ENCODE results near the gene SNPH. TPM values are rescaled to one million over a fixed set of nuclear protein-coding genes. Genes with fewer than 3 reads are reported as not detected.

Gene SNPH
- total RNA-seq, 2 experiments from 2014 or later = 1.9 to 2.1 TPM

DNA sequence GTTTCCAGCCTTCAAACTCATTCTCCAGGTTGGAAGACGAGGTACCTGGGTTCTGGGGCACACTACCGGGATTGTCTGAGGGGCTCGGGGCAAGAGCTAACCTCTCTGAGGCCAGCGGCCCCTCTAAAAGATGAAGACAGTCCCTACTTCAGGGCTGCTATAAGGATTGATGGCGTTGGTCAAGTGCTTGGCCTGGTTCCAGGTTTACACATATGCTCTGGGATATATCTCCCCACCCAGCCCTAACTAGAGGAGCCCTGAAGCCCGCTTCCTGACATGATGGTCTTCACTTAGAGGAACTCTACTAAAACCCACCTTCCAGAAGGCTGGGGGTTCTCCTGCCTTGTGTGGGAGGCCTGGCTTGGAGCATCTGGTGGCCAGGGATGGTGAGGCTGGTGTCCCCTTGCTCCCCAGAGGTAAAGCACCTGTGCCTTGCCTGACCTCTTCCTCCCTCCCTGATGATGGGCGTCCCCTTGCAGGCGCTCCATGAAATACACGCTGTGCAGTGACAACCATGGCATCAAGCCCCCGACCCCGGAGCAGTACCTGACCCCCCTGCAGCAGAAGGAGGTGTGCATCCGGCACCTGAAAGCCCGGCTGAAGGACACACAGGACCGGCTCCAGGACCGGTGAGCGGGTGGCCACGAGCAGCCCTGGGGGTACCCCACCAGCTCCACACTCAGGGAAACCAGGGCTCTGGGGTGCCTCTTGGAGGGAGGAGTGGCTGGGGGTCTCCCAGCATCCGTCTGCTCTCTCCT, 34.2 kb downstream of the SNPH start:
- POLR2A ChIA-PET = interaction anchor here (0.7 kb wide), 1 partner anchor 25 kb away, joined by 3 read pairs; no protein-coding TSS in a partner anchor

DNA sequence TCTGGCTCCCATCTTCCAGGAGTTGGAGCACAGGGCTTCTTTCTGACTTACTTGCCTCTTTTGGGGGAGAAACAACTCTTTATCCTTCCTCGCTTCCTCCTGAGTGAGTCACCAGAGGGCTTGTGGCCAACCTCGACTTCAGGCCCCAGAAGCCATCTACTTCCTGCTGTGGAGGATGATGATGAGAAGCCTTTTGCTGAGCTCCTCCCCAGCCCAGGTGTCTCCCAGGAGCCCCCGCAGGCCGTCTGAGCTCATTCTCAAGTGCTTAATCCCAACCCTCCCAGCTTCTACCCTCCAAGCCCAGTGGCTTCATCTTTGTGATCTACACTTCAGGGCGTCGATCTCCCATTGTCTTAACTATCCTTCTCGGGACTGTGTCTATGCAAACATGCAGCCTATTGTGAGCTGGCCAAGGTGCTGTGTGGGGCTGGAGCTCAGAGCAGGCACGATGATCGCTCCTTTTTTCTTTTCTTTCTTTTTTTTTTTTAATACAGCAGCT, 35.0 kb downstream of the SNPH start:
- ChIA-PET POLR2A (interaction anchor here (0.6 to 0.7 kb wide), 2 partner anchors 24 to 341 kb away, joined by 3 read pairs; no protein-coding TSS in a partner anchor), CTCF (interaction anchor here (0.9 to 1.2 kb wide), 4 partner anchors 10 to 14 kb away, joined by 3 to 7 read pairs (median 4); no protein-coding TSS in a partner anchor)

More for the DNA sequence above, 34.2 kb downstream of the SNPH start:
- CTCF ChIA-PET = interaction anchor here (0.9 to 1.2 kb wide), 4 partner anchors 10 to 15 kb away, joined by 3 to 7 read pairs (median 4); no protein-coding TSS in a partner anchor

DNA sequence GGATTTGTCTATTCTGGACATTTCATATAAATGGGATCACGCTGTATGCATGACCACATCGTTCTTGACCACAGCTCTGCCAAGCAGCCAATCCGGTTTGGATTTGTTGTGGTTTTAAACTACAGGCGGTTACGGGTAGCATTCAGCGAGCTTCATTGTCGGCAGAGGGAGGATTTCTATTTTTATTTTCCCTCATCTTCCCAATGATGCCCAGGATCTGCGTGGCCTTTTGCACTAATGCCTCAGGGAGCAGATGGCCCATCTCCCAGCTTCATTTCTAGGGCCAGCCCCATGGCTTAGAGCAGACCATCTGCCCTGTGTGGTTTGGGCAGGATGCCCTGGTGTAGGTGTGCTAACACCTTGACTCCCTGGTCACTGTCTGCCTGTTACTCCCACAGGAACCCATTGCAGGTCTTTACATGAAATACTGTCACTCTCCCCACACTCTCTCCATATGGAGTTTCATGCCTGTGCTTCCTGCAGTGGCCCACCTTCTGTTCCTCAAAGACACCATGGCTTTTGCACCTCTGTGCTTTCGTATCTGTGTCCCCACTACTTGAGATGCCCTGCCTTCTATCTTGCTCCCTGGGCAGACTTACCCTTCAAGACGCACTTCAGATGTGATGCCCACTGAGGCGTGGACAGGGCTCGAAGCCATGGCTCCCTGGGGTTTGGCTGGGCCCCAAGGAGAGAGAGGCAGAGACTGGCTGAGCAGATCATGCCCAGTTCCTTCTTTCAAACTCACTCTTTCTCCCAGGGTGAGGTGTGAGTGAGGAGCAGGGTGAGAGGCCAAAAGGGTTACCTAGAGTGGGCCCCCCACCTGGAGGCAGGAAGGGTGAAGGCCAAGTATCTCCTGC, 36.8 kb downstream of the SNPH start:
- ChIA-PET POLR2A (no interaction called here), CTCF (interaction anchor here (0.6 to 0.9 kb wide), 3 partner anchors 10 to 134 kb away, joined by 3 read pairs; no protein-coding TSS in a partner anchor)

DNA sequence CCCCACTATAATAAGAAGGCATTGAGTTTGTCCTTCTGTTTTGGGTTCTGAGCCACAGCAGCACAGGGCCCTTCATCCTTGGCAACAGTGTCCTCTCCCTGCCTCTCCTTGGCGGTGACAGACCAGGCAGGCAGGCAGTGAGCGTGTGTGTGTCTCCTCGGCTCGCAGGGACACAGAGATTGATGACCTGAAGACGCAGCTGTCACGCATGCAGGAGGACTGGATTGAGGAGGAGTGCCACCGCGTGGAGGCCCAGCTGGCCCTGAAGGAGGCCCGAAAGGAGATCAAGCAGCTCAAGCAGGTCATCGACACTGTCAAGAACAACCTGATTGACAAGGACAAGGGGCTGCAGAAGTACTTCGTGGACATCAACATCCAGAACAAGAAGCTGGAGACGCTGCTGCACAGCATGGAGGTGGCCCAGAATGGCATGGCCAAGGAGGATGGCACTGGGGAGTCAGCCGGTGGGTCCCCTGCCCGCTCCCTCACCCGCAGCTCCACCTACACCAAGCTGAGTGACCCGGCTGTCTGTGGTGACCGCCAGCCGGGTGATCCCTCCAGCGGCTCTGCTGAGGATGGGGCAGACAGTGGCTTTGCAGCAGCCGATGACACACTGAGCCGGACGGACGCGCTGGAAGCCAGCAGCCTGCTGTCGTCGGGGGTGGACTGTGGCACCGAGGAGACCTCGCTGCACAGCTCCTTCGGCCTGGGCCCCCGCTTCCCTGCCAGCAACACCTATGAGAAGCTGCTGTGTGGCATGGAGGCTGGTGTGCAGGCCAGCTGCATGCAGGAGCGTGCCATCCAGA, 38.8 kb downstream of the SNPH start:
- POLR2A ChIA-PET = no interaction called here
- CTCF ChIA-PET = interaction anchor here (1.2 to 1.3 kb wide), 3 partner anchors 8 to 162 kb away, joined by 3 to 4 read pairs (median 4); partner anchors contain the start of gene NSFL1C

DNA sequence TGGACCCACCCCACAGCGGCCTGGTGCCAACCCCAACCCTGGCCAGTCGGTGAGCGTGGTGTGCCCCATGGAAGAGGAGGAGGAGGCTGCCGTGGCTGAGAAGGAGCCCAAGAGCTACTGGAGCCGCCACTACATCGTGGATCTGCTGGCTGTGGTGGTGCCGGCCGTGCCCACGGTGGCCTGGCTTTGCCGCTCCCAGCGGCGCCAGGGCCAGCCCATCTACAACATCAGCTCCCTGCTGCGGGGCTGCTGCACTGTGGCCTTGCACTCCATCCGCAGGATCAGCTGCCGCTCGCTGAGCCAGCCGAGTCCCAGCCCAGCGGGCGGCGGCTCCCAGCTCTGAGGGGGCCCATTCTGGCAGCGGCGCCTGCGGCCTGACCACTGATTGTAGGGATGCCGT, 39.6 kb downstream of the SNPH start:
- CTCF ChIA-PET = interaction anchor here (1.2 kb wide), 1 partner anchor 131 kb away, joined by 4 read pairs; no protein-coding TSS in a partner anchor
- POLR2A ChIA-PET = no interaction called here

DNA sequence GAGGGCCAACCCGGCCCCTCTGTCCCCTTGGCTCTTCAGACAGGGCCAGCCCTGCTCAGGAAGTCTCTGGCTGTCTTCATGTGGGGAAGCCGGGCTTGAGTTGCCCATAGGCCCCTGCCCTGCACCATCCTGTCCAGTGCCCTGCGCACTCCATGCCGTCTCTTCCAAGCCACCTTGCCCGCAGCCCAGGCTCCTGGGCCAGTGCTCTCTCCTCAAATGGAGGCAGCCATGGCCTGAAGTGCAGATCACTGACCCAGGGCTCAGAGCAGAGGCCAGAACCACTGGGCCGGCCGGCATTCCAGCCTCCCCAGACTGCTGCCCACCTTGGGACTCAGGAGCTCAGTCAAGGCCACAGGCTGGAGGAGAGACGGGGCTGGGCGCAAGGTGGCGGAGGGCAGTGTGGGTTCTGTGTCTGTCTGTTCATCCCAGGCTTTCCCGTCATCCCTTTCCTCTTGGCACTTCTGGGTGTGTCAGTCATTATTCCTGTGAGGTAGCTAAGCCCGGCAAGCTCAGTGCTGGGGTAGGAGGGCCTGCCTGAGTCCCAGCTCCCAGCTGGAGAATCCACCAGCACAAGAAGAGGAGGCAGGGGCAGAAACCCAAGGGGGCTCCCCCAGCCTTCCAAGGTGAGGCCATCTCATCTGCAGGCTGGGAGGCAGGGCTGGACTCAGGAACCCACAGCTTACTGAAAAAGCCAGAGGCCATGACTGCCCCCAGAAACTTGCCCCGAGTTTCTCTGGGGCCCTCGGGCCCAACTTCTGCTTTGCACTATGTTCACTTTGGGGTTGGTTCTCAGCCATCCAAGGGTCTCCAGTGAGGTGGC, 40.4 kb downstream of the SNPH start:
- ChIA-PET CTCF (no interaction called here), POLR2A (no interaction called here)

DNA sequence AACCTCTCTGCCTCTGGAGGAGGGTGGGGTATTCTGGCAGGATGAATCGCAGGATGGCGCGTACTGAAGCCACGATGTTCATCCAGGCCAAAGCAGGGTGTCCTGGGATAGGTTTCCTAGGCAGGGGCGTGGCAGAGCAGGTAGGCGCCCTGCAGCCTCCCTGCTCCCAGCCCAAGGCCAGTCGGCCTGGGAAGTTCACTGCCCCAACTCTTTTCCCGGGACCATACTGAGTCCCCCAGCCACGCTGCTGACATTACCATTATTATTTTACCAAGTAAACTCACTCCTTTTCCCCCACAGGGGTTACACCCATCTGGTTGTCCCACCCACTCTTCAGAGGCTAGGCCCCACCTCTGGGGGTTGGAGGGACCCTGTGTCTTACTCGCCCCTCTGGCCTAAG, 41.1 kb downstream of the SNPH start:
- ChIA-PET POLR2A (no interaction called here), CTCF (interaction anchor here (1.4 kb wide), 1 partner anchor 130 kb away, joined by 4 read pairs; no protein-coding TSS in a partner anchor)

DNA sequence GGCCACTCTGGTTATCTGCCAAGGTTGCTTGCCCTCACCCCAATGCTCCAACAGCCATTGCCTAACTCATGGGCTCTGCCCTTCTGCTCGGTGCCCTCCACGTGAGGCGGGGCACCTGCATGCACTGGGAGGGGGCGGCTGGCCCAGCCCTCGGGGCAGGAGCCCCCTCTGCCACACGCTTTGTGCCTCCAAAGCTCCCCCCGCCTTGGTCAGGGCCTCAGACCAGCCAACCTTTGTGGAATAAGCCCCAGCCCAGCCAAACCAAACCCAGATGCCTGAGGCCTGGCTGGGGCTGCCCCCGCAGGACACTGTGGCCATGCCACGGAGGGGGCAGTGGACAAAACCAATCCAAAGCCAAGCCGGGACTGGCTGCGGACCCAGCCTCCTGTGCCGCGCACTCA, 41.5 kb downstream of the SNPH start:
- ChIA-PET POLR2A (no interaction called here), CTCF (interaction anchor here (0.9 to 1.4 kb wide), 2 partner anchors 130 to 158 kb away, joined by 3 to 4 read pairs; no protein-coding TSS in a partner anchor)

DNA sequence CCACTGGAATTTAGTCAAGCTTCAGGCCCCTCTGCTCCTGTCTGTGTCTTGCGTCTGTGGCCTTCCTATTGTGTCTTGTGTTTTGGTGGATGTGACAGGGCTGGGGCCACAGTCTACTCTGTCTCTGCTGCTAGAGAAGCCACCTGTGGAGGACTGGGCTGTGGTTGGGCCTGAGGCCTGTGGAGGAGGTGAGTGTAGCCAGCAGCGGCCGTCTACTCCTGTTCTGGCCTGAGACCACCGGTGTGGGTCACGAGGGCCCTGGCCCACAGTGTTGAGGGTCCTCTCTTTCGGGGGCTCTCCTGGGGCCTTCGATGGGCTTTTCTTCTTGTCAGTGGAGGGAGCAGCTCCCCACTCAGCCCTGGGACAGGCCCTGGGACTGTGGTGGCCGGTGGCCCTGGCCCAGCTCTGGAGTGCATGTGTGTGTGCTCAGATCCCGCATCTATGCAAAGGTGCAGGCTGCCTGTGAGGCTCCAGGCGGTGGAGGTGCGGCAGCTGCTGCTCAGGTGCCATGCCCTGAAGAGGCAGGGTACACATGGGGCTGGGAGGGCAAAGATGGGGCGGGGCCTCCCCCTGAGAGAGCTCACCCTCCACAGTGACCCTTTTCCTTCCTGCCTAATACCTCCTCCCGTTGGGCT, 42.1 kb downstream of the SNPH start:
- CTCF ChIA-PET = interaction anchor here (0.9 to 1.4 kb wide), 2 partner anchors 129 to 158 kb away, joined by 3 to 4 read pairs; no protein-coding TSS in a partner anchor
- POLR2A ChIA-PET = no interaction called here

DNA sequence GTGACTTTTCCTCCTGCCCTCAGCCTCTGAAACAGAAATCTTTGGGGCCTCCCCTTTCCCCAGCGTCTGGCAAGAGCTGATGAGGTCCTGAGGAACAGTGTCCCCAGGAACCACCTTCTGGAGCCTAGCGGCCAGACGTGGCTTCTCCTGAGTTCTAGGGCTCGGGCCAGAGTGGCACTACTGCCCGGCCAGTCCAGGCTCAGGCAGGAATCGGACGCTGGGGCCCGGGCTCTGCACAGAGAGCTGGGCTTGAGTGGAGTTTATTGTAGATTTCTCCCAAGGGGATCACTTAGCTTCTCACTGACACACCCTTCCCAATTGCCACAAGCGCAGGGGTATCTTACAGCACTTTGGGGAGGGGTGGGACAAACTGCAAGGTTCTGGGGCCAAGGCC, 42.6 kb downstream of the SNPH start:
- ChIA-PET CTCF (interaction anchor here (1.4 kb wide), 1 partner anchor 129 kb away, joined by 4 read pairs; no protein-coding TSS in a partner anchor), POLR2A (no interaction called here)

DNA sequence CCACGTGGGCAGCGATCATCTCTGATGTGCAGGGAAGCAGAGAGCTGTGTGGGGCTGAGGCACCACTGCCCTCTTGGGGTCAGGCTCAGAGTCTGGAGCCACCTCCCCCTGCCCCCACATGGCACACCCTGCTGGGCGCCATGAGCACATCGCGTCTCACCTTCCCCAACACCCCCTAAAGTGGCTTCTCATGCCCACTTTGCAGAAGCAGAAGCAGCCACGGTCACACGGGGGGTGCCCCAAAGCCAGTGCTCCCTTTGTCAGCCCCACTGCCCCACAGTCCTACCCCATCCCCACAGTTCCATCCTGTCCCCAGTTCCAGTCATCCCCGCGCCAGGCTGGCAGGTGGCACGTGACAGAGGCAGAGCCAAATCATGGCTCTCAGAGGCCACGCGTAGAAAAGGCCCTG, 43.3 kb downstream of the SNPH start:
- ChIA-PET POLR2A (no interaction called here), CTCF (interaction anchor here (1.0 kb wide), 1 partner anchor 128 kb away, joined by 3 read pairs; no protein-coding TSS in a partner anchor)

DNA sequence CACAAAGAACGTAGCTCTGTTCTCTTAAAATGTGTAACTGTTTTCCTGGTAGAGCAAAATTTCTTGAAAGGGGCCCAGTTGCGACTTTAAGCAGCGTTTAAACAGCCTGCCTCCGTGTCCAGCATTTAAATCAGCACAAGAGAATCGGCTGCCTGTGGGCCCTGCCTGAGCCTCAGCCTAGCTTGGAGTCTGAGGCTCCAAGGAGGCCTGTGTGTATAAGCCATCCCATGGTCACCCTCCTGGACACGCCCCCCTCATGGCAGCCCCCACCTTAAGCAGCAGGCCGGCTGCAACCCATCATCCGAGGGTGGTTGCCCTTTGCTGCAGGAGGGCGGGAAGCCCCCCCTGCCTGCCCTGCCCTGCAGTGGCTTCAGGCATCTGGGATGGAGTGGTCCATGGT, 44.0 kb downstream of the SNPH start:
- POLR2A ChIA-PET = no interaction called here
- CTCF ChIA-PET = interaction anchor here (1.0 kb wide), 1 partner anchor 127 kb away, joined by 3 read pairs; no protein-coding TSS in a partner anchor

DNA sequence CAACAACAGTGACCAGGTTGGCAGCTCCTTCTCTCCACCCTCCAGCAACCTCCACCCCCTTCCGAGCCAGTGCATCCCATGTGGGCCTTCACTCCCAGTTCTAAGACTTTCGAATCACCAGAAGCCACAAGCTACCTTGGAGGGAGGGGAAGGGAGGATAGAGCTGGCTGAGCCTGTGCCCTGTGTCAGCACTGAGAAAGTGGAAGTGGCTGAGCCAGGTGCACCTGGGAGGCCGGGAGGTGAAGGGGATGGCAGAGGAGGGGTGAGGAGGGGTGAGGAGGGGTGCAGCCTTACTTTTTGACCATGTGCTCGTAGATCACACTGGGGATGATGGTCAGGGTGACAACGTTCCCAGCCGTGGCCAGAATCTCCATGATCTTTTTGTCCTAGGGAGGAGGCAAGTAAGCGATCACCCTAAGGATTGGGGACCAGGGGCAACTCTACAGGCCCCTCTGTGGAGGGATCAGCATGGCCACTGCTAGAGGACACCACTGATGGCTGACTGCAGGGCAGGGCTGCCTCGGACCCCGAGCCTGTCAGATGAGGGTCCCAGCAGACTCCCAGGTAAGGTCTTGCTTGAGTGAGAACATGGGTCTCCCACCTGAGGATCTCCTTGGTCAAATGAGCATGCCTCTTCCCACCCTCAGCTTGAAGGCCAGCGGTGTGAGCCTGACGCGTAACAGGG, 44.6 kb downstream of the SNPH start:
- CTCF ChIA-PET = interaction anchor here (0.6 to 1.0 kb wide), 3 partner anchors 10 to 127 kb away, joined by 3 read pairs; no protein-coding TSS in a partner anchor
- POLR2A ChIA-PET = no interaction called here

DNA sequence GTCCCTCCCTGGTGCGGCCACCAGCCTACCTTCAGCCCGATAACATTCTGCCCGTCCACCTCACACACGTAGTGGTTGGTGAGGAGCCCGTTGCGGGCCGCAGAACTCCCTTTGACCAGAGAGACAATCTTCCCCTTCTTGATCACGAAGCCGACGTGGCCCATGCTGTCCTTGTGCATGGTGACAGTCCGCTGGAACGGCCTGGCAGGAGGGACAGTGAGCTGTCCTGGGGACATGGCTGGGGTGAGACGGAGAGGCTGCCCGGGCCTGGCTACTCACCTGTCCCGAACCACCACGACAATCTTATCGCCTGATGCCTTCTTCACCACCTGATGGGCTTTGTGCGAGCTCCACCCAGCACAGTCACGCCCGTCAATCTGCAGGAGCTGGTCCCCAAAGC, 46.2 kb downstream of the SNPH start:
- CTCF ChIA-PET = interaction anchor here (0.6 to 2.5 kb wide), 9 partner anchors 8 to 216 kb away, joined by 3 to 26 read pairs (median 4); no protein-coding TSS in a partner anchor
- POLR2A ChIA-PET = no interaction called here

DNA sequence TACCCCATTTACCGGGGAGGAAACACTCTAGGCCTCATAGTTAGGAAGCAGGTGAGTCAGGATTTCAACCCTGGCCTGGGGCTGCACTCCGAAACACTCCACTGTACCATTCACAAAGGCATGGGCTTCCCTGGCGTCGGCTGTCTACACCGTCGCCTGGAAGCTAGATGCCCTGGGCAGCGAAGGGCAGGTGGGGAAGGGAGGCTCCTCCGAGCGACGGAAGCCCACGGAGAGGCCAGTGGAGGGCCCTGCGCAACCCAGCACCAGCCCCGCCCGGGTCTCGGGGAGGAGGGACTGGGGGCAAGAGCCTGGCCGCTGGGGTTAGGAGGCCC, 46.8 kb downstream of the SNPH start:
- ChIA-PET POLR2A (no interaction called here), CTCF (interaction anchor here (0.7 to 2.5 kb wide), 12 partner anchors 8 to 191 kb away, joined by 3 to 26 read pairs (median 3); no protein-coding TSS in a partner anchor)

DNA sequence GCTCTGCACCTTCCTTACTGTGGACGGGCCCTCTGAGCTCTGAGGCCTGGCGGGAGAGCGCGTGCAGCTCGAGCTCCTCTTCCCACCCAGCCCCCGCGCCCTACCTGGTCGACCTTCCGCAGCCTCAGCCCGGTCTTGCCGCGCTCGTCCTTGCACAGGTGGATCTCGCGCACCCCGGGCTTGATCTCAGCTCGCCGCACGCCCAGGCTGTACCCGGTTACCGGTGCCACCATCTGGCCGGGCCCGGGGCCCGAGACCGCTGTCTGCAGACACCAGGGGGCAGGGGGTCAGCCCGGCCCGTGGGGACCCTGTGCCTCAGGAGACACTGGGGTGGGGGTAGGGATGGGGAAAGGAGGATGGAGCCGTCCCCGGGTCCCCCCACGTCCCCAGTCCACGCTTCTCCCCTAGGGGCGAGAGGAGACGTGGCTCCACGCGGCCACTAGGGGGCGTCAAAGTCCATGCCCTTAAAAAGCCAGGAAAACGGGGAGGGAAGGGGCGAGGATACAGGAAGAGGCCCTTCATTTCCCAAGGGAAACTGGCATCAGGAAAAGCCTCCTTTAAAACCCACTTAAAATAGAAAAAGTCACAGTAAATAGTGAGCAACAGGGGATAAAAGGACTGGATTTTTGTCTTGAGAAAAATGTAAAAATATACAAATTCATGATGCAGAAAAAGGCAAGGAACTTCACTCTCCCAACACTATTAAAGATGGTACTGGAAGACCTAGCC, 47.3 kb downstream of the SNPH start:
- CTCF ChIA-PET = interaction anchor here (0.7 to 2.5 kb wide), 12 partner anchors 8 to 191 kb away, joined by 3 to 26 read pairs (median 3); no protein-coding TSS in a partner anchor
- POLR2A ChIA-PET = no interaction called here
